Liver (tissue), 9 donors: ENCODE measurements around the gene RNF126. TPM values are rescaled to one million over a fixed set of nuclear protein-coding genes. Genes with fewer than 3 reads are reported as not detected.

Source experiments
- DNase-seq: peaks from one replicate; pipeline ENCODE4 v3.0.0-alpha.2; 2017; ENCODE audit warnings: low spot score
- H3K27ac ChIP-seq, 2 donors: one replicate each; pipeline ENCODE4 v1.7.0; 2013; ENCODE audit warnings: inconsistent platforms in 2 of 2, low read length in 2 of 2, control low read depth in 1 of 2, low read depth in 1 of 2, mild to moderate bottlenecking in 1 of 2
- H3K27me3 ChIP-seq, 4 donors: one replicate each; pipeline versions ENCODE4 v1.6.1 to v1.7.0; 2013; ENCODE audit warnings: low read length in 3 of 4, inconsistent platforms in 1 of 4, mild to moderate bottlenecking in 1 of 4, moderate library complexity in 1 of 4; ENCODE audit not compliant: control insufficient read depth in 4 of 4, insufficient read depth in 4 of 4
- H3K36me3 ChIP-seq, 4 donors: one replicate each; pipeline versions ENCODE4 v1.6.1 to v1.7.0; 2013; ENCODE audit warnings: low read length in 3 of 4, mild to moderate bottlenecking in 3 of 4, low read depth in 1 of 4, moderate library complexity in 1 of 4; ENCODE audit not compliant: control insufficient read depth in 4 of 4, insufficient read depth in 3 of 4
- H3K4me1 ChIP-seq, 4 donors: one replicate each; pipeline versions ENCODE4 v1.6.1 to v1.7.0; 2013; ENCODE audit warnings: low read length in 3 of 4, mild to moderate bottlenecking in 3 of 4, moderate library complexity in 1 of 4; ENCODE audit not compliant: control insufficient read depth in 4 of 4, insufficient read depth in 4 of 4
- H3K4me3 ChIP-seq, 3 donors: one replicate each; pipeline versions ENCODE4 v1.6.1 to v1.7.0; 2013; ENCODE audit warnings: low read length in 3 of 3, control low read depth in 1 of 3, low read depth in 1 of 3, mild to moderate bottlenecking in 1 of 3
- H3K9ac ChIP-seq, 2 donors: one replicate each; pipeline ENCODE4 v1.7.0; 2013; ENCODE audit warnings: low read length in 2 of 2, mild to moderate bottlenecking in 2 of 2, moderate library complexity in 2 of 2, control low read depth in 1 of 2, low read depth in 1 of 2
- H3K9me3 ChIP-seq, 4 donors: one replicate each; pipeline versions ENCODE4 v1.6.1 to v1.7.0; 2013; ENCODE audit warnings: low read length in 3 of 4; ENCODE audit not compliant: control insufficient read depth in 4 of 4
- FOXA1 ChIP-seq: IDR thresholded peaks from 2 replicates; pipeline ENCODE4 v1.6.1; 2016; ENCODE audit warnings: antibody characterized with exemption
- FOXA2 ChIP-seq: IDR thresholded peaks from 2 replicates; pipeline ENCODE4 v1.6.1; 2016; ENCODE audit warnings: antibody characterized with exemption
- HNF4A ChIP-seq, 2 donors: conservative IDR thresholded peaks; 2 replicates each; pipeline ENCODE4 v1.6.1; 2016; ENCODE audit warnings: antibody characterized with exemption in 2 of 2, mild to moderate bottlenecking in 2 of 2
- HNF4G ChIP-seq: IDR thresholded peaks from 2 replicates; pipeline ENCODE4 v1.6.1; 2016; ENCODE audit warnings: antibody characterized with exemption
- MAX ChIP-seq: IDR thresholded peaks from 2 replicates; pipeline ENCODE4 v1.6.1; 2016; ENCODE audit warnings: antibody characterized with exemption
- NR2F2 ChIP-seq: IDR thresholded peaks from 2 replicates; pipeline ENCODE4 v1.6.1; 2016; ENCODE audit warnings: antibody characterized with exemption
- SP1 ChIP-seq: IDR thresholded peaks from 2 replicates; pipeline ENCODE4 v1.6.1; 2018; ENCODE audit warnings: antibody characterized with exemption, mild to moderate bottlenecking
- YY1 ChIP-seq: IDR thresholded peaks from 2 replicates; pipeline ENCODE4 v1.6.1; 2016; ENCODE audit warnings: antibody characterized with exemption, mild to moderate bottlenecking
- WGBS: extraction: QIAGEN DNeasy Blood & Tissue Kit; methylation state at CpG from one replicate; pipeline ENCODE4 v1.1.7; 2013; 5-methylcytosine and 5-hydroxymethylcytosine counted together
- polyA plus RNA-seq, 2 donors: library from polyadenylated mRNA; stranded (reverse) in 1 of 2; unstranded in 1 of 2; fragments of 200-250 nt in 1 of 2; fragments of >200 nt in 1 of 2; fragmentation: Nextera tagmentation in 1 of 2; extraction: Ambion mirVana in 1 of 2; gene quantifications; one replicate each; pipeline versions ENCODE4 v1.2.1 to v1.2.3, GENCODE V29; 2013 to 2015
- total RNA-seq, 2 donors: library from RNA; depleted of rRNA; stranded (reverse); fragments of >200 nt; gene quantifications; one replicate each; pipeline ENCODE4 v1.2.3, GENCODE V29; 2014
- TF ChIP-seq, protein P1 (sequence below): IDR thresholded peaks from 2 replicates; pipeline ENCODE4 v1.6.1; 2016; ENCODE audit warnings: antibody characterized with exemption, mild to moderate bottlenecking
- TF ChIP-seq, protein P2 (sequence below): IDR thresholded peaks from 2 replicates; pipeline ENCODE4 v1.6.1; 2016; ENCODE audit warnings: antibody characterized with exemption
- donor health status: healthy.
- donor health status: healthy.
- donor health status: healthy.
- donor health status: healthy.
- donor health status: healthy.

Gene RNF126
- total and polyA plus RNA-seq, 4 donors: 16.7 to 32.7 (median 24.1) TPM

DNA sequence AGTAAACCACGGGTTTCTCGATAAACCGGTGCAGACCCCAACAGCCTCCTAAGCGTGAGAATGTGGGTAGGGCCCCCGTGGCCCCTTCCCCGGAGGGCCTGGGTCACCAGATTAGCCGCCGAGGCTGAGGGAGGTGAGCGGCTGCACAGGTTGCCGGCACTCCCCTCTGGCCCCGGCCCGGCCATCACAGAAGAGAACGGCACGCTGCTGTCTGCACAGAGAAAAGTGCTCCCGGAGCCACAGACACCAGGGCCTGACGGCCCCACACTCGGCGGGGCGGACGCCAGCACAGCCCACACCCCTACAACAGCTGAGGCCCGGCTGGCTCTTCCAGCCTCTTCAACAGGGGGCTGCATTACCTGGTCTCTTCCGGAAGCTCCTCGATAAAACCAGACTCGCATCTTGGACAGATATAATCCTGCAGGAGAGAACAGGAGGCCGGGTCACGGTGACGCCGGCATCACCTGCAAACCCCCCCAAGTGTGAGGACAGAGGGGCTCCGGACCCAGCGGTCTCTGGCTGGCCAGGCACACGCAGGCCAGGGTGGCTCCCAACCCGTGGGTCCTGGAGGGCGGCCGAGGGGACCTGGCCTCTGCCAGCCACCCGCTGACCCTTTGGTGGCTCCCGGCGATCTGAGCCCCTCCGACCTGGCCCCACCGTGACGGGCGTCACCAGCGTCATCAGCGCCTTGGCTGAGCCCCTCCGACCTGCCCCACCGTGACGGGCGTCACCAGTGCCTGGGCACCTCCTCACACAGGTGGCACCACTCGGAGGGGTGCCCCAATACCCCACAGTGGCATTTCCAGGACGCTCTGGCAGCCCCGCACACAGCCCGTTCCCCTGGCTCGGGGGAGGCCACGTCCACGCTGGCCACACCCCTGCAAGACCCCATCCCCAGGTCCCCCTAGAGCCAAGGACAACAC, 10.3 kb downstream of the RNF126 start:
- WGBS: 95% methylated on average over 54 of the region's 54 CpGs

DNA sequence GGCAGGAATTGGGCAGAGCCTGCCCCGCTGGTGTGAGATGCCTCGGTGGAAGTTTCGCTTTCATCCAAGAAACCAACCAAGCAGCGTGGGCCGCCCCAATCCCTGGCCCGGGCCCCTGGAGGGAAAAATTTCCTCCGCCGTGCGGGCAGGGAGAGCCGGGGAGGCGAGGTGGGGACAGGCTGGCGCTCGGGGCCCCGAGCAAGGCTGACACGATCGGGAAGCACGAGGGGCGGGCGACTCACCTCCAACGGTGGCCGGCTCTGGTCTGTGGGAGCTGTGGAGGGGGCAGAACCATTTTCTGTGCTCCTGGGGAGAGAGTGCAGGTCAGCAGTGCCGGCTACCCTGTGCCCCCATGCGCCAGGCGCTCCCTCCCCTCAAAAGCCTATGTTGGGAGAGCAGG, 11.0 kb downstream of the RNF126 start:
- no peaks in the 10 kb centered on the region for H3K27me3 ChIP-seq
- TF ChIP-seq NR2F2 (no peak), YY1 (no peak), FOXA1 (no peak), HNF4A (conservative IDR thresholded peaks at IDR 0.05) (no peak)
- TF ChIP-seq, protein P1, sequence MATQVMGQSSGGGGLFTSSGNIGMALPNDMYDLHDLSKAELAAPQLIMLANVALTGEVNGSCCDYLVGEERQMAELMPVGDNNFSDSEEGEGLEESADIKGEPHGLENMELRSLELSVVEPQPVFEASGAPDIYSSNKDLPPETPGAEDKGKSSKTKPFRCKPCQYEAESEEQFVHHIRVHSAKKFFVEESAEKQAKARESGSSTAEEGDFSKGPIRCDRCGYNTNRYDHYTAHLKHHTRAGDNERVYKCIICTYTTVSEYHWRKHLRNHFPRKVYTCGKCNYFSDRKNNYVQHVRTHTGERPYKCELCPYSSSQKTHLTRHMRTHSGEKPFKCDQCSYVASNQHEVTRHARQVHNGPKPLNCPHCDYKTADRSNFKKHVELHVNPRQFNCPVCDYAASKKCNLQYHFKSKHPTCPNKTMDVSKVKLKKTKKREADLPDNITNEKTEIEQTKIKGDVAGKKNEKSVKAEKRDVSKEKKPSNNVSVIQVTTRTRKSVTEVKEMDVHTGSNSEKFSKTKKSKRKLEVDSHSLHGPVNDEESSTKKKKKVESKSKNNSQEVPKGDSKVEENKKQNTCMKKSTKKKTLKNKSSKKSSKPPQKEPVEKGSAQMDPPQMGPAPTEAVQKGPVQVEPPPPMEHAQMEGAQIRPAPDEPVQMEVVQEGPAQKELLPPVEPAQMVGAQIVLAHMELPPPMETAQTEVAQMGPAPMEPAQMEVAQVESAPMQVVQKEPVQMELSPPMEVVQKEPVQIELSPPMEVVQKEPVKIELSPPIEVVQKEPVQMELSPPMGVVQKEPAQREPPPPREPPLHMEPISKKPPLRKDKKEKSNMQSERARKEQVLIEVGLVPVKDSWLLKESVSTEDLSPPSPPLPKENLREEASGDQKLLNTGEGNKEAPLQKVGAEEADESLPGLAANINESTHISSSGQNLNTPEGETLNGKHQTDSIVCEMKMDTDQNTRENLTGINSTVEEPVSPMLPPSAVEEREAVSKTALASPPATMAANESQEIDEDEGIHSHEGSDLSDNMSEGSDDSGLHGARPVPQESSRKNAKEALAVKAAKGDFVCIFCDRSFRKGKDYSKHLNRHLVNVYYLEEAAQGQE: no peak
- H3K9ac ChIP-seq: no peak overlapping the region
- no peak overlapping the region for H3K27ac ChIP-seq
- H3K36me3 ChIP-seq: peaks cover 6 to 54% (median 23%) of the 10 kb centered on the region in 4 donors
- no peak overlapping the region for H3K4me3 ChIP-seq
- peaks cover 0 to 7% (median 3%) of the 10 kb centered on the region in 4 donors for H3K4me1 ChIP-seq
- no peaks in the 10 kb centered on the region for H3K9me3 ChIP-seq
- no peak for DNase-seq
- WGBS: 92% methylated on average over 24 of the region's 24 CpGs

More for the DNA sequence above, 10.3 kb downstream of the RNF126 start:
- no peak overlapping the region for H3K9ac ChIP-seq
- peaks cover 6 to 14% (median 11%) of the 10 kb centered on the region in 4 donors for H3K4me1 ChIP-seq
- TF ChIP-seq HNF4G (no peak), SP1 (no peak), HNF4A (conservative IDR thresholded peaks at IDR 0.05) (no peak), FOXA1 (no peak), FOXA2 (no peak), MAX (no peak), YY1 (no peak)
- TF ChIP-seq, protein P2, sequence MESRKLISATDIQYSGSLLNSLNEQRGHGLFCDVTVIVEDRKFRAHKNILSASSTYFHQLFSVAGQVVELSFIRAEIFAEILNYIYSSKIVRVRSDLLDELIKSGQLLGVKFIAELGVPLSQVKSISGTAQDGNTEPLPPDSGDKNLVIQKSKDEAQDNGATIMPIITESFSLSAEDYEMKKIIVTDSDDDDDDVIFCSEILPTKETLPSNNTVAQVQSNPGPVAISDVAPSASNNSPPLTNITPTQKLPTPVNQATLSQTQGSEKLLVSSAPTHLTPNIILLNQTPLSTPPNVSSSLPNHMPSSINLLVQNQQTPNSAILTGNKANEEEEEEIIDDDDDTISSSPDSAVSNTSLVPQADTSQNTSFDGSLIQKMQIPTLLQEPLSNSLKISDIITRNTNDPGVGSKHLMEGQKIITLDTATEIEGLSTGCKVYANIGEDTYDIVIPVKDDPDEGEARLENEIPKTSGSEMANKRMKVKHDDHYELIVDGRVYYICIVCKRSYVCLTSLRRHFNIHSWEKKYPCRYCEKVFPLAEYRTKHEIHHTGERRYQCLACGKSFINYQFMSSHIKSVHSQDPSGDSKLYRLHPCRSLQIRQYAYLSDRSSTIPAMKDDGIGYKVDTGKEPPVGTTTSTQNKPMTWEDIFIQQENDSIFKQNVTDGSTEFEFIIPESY: no peak
- H3K36me3 ChIP-seq: peaks cover 6 to 47% (median 19%) of the 10 kb centered on the region in 4 donors
- no peaks in the 10 kb centered on the region for H3K27me3 ChIP-seq
- H3K9me3 ChIP-seq: no peaks in the 10 kb centered on the region
- H3K27ac ChIP-seq: no peak overlapping the region
- DNase-seq: no peak
- no peak overlapping the region for H3K4me3 ChIP-seq
